ENCODE measurements around the gene SOCS6. TPM values are rescaled to one million over a fixed set of nuclear protein-coding genes. Genes with fewer than 3 reads are reported as not detected.

Gene SOCS6
- total RNA-seq, 6 experiments from 2014 or later, result 26.4 to 35.3 (median 30.7) TPM

DNA sequence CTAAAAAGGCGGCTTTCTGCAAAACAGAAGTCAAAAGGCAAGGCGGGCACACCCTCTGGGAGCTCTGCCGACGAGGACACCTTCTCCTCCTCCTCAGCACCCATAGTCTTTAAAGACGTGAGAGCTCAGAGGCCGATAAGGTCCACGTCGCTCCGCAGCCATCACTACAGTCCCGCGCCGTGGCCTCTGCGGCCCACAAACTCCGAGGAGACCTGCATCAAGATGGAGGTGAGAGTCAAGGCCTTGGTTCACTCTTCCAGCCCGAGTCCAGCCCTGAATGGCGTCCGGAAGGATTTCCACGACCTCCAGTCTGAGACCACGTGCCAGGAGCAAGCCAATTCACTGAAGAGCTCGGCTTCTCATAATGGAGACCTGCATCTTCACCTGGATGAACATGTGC lies 36.1 kb downstream of the SOCS6 start:
- Mint-ChIP-seq H3K27me3 (ENCODE audit: insufficient read depth) (peaks cover 2% of the 10 kb centered on the region; the same call in 1 of the 2 replicates), H3K9me3 (no peaks in the 10 kb centered on the region), H3K4me3 (no peak overlapping the region), H3K27ac (no peak overlapping the region), H3K36me3 (ENCODE audit: low read depth) (peaks cover 52% of the 10 kb centered on the region), H3K4me1 (ENCODE audit: low read depth) (peaks cover 36% of the 10 kb centered on the region)
- TF ChIP-seq, protein P1, sequence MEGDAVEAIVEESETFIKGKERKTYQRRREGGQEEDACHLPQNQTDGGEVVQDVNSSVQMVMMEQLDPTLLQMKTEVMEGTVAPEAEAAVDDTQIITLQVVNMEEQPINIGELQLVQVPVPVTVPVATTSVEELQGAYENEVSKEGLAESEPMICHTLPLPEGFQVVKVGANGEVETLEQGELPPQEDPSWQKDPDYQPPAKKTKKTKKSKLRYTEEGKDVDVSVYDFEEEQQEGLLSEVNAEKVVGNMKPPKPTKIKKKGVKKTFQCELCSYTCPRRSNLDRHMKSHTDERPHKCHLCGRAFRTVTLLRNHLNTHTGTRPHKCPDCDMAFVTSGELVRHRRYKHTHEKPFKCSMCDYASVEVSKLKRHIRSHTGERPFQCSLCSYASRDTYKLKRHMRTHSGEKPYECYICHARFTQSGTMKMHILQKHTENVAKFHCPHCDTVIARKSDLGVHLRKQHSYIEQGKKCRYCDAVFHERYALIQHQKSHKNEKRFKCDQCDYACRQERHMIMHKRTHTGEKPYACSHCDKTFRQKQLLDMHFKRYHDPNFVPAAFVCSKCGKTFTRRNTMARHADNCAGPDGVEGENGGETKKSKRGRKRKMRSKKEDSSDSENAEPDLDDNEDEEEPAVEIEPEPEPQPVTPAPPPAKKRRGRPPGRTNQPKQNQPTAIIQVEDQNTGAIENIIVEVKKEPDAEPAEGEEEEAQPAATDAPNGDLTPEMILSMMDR (IDR thresholded peaks at IDR 0.05), result no peak
- no peak for DNase-seq

DNA sequence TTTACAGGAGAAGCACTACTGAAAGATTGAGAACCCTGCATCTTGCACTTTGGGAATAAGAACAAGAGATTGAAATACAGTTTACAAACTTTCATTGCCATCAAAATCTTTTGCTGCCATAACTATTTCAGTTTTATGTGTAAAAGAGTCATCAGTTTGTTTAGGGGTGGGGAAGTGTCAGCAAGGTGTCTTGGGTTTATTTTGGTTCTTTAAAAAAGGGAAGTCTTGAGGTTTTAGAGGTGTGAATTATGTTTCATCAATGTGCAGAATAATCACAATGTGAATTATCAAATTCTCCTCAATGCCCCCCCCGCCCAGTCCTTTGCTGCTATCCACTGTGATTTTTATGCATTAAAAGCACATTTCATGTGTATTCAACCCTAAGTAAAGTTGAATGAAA lies 37.4 kb downstream of the SOCS6 start:
- Mint-ChIP-seq H3K27ac (no peak overlapping the region), H3K4me1 (ENCODE audit: low read depth) (peaks cover 42% of the 10 kb centered on the region), H3K4me3 (no peak overlapping the region), H3K9me3 (no peaks in the 10 kb centered on the region), H3K27me3 (ENCODE audit: insufficient read depth) (peaks cover 2% of the 10 kb centered on the region; the same call in 1 of the 2 replicates), H3K36me3 (ENCODE audit: low read depth) (peaks cover 56% of the 10 kb centered on the region)
- TF ChIP-seq, protein P1 (IDR thresholded peaks at IDR 0.05), result no peak
- no peak for DNase-seq

DNA sequence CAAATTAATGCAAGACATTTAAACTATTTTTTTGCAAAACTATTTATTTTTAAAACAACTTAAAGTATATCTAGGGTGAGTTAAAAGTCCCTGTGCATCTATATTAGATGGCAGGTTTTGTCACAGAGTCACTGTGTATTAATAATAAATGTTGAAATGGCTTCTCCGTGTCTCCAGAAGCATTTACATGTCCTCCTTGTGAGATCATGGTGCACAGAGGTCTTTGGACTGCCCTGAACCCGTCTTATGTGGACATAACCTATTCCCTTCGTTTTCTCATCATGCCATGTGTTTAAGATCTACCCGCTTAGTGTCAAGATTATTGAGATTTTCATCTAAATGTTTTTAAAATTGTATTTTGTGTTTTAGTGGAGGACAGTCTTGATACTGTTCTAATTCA lies 39.3 kb downstream of the SOCS6 start:
- H3K4me3 Mint-ChIP-seq, result no peak overlapping the region
- peaks cover 56% of the 10 kb centered on the region for H3K36me3 Mint-ChIP-seq (ENCODE audit: low read depth)
- H3K27me3 Mint-ChIP-seq (ENCODE audit: insufficient read depth), result peaks cover 2% of the 10 kb centered on the region
- H3K9me3 Mint-ChIP-seq, result no peaks in the 10 kb centered on the region
- peaks cover 52% of the 10 kb centered on the region for H3K4me1 Mint-ChIP-seq (ENCODE audit: low read depth)
- peak overlapping the region; percentile 44; the same call in 1 of the 2 replicates for H3K27ac Mint-ChIP-seq
- TF ChIP-seq, protein P1 (IDR thresholded peaks at IDR 0.05), result no peak
- DNase-seq, result no peak

DNA sequence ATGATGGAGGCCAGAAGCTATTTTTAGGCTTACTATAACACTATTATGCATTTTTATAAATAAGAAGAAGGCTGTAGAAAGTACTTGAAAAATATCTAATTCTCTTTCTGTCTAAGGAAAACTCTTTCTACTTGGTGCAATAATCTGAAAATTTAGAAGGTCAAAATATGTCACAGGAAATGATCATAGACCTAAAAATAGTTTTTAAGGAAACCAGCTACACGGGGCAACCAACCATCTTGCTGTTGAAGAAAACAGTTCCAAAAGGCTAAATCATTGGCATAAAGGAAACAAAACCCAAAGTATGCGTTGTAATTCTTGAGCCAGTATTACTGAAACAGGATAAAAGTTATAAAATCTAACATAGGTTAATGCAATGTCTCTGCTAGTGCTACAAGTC lies 40.2 kb downstream of the SOCS6 start:
- peaks cover 2% of the 10 kb centered on the region for H3K27me3 Mint-ChIP-seq (ENCODE audit: insufficient read depth)
- peaks cover 50% of the 10 kb centered on the region for H3K36me3 Mint-ChIP-seq (ENCODE audit: low read depth)
- H3K4me3 Mint-ChIP-seq, result 0 out of 2 replicates have a peak overlapping the region, but pooled peaks have one; percentile 22
- TF ChIP-seq, protein P1 (IDR thresholded peaks at IDR 0.05), result no peak
- peak overlapping the region; percentile 49 for H3K27ac Mint-ChIP-seq
- no peak for DNase-seq
- peaks cover 53% of the 10 kb centered on the region for H3K4me1 Mint-ChIP-seq (ENCODE audit: low read depth)
- H3K9me3 Mint-ChIP-seq, result peaks cover 4% of the 10 kb centered on the region

DNA sequence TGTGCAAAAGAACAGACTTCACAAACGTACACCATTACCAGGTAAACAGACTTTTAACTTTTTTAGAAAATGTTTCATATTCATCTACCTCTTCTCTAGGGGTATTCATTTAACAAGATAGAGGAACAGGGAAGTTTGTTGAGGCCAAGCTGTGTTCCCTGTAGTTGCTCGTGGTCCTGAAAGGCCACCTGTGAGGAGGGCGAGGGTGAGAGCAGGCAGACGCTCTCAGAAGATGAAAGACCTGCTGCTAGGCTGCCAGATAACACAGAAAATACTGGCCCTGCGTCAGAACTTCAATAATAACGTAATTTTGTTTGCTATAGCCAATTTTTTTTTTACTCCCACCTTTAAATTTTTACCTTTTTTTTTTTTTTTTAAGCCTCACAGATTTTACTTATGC lies 42.0 kb downstream of the SOCS6 start:
- TF ChIP-seq, protein P1 (IDR thresholded peaks at IDR 0.05), result no peak
- H3K4me3 Mint-ChIP-seq, result no peak overlapping the region
- no peak for DNase-seq
- peaks cover 2% of the 10 kb centered on the region for H3K27me3 Mint-ChIP-seq (ENCODE audit: insufficient read depth)
- peaks cover 14% of the 10 kb centered on the region for H3K9me3 Mint-ChIP-seq
- peaks cover 52% of the 10 kb centered on the region for H3K36me3 Mint-ChIP-seq (ENCODE audit: low read depth)
- H3K27ac Mint-ChIP-seq, result peak overlapping the region; percentile 58
- peaks cover 60% of the 10 kb centered on the region for H3K4me1 Mint-ChIP-seq (ENCODE audit: low read depth)
